ENCODE results near the gene ZBTB46.

- TF ChIP-seq, protein P1, sequence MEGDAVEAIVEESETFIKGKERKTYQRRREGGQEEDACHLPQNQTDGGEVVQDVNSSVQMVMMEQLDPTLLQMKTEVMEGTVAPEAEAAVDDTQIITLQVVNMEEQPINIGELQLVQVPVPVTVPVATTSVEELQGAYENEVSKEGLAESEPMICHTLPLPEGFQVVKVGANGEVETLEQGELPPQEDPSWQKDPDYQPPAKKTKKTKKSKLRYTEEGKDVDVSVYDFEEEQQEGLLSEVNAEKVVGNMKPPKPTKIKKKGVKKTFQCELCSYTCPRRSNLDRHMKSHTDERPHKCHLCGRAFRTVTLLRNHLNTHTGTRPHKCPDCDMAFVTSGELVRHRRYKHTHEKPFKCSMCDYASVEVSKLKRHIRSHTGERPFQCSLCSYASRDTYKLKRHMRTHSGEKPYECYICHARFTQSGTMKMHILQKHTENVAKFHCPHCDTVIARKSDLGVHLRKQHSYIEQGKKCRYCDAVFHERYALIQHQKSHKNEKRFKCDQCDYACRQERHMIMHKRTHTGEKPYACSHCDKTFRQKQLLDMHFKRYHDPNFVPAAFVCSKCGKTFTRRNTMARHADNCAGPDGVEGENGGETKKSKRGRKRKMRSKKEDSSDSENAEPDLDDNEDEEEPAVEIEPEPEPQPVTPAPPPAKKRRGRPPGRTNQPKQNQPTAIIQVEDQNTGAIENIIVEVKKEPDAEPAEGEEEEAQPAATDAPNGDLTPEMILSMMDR (IDR thresholded peaks at IDR 0.05): no peak
- no peak for TF ChIP-seq POLR2A (IDR thresholded peaks at IDR 0.05)
Measured at GRCh38 chr20:63706852-63707557, 124.1 kb downstream of the ZBTB46 start.
